ENCODE data around the gene CRYBG1. TPM values are rescaled to one million over a fixed set of nuclear protein-coding genes. Genes with fewer than 3 reads are reported as not detected.
A peak's percentile ranks its signal among the peaks of the same experiment; 100 is the strongest.

Gene CRYBG1
- total RNA-seq, 2 donors from 2014 or later = 10.1 to 11.5 TPM

DNA sequence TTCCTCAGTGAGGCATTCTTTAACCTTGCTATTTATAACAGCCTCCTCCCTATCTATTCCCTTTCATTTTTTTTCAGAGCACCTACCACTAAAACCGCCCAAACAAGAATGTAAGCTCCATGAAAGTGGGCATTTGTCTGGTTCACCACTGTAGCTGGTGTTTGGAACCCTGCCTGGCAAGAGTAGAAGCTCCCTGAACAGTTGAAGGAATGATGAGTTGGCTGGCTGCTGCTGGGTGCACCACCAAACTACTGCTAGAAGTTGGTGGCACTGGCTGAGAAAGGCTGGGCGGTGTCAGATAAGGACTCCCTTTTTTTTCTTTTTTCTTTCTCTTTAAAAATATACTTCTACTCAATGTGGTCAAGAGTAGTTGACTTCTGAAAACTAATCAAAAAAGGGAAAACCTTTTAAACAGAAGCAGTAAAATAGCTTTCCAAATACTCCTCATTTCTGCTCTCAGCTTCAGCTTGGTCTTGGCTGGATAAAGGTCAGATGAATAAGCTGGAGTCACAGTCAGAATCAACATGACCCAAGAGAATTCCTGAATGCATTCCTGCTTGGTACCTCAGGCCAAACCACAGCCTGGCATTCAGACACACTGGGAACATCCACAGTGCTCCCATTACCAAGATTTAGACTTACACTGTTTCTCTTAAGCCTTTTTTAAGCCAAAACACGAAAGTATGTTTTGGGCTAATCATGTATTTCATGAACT lies 230.8 kb downstream of the CRYBG1 start:
- TF ChIP-seq, protein P1, sequence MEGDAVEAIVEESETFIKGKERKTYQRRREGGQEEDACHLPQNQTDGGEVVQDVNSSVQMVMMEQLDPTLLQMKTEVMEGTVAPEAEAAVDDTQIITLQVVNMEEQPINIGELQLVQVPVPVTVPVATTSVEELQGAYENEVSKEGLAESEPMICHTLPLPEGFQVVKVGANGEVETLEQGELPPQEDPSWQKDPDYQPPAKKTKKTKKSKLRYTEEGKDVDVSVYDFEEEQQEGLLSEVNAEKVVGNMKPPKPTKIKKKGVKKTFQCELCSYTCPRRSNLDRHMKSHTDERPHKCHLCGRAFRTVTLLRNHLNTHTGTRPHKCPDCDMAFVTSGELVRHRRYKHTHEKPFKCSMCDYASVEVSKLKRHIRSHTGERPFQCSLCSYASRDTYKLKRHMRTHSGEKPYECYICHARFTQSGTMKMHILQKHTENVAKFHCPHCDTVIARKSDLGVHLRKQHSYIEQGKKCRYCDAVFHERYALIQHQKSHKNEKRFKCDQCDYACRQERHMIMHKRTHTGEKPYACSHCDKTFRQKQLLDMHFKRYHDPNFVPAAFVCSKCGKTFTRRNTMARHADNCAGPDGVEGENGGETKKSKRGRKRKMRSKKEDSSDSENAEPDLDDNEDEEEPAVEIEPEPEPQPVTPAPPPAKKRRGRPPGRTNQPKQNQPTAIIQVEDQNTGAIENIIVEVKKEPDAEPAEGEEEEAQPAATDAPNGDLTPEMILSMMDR (IDR thresholded peaks at IDR 0.05) = no peak
- TF ChIP-seq POLR2A (IDR thresholded peaks at IDR 0.05) = no peak
- no peak for DNase-seq
- no peaks in the 10 kb centered on the region for H3K9me3 ChIP-seq
- intact Hi-C loops (cut with DNase I) = no loop called here
- no peak for ATAC-seq
- no peaks in the 10 kb centered on the region for H3K4me1 ChIP-seq
- H3K27ac ChIP-seq = no peak overlapping the region
- no peaks in the 10 kb centered on the region for H3K27me3 ChIP-seq
- no peak overlapping the region for H3K4me3 ChIP-seq
- WGBS, 2 donors = 88 to 95% methylated on average over 3 of the region's 3 CpGs
- H3K36me3 ChIP-seq (replicated peaks in 1 of 2; ENCODE audit: insufficient read depth in 1 of 2, low read depth in 2 of 2) = no peaks in the 10 kb centered on the region

- Histone ChIP-seq H3K9me3 (no peaks in the 10 kb centered on the region), H3K27ac (no peak overlapping the region), H3K4me1 (no peaks in the 10 kb centered on the region), H3K27me3 (no peaks in the 10 kb centered on the region), H3K4me3 (no peak overlapping the region), H3K36me3 (replicated peaks in 1 of 2; ENCODE audit: insufficient read depth in 1 of 2, low read depth in 2 of 2) (no peaks in the 10 kb centered on the region)
- DNase-seq = no peak
- 45 to 48% methylated on average over 2 of the region's 2 CpGs for WGBS, 2 donors
- TF ChIP-seq, protein P1 (IDR thresholded peaks at IDR 0.05) = no peak
- no peak for TF ChIP-seq POLR2A (IDR thresholded peaks at IDR 0.05)
- intact Hi-C loops (cut with DNase I) = no loop called here
- ATAC-seq = no peak
Measured at GRCh38 chr6:106599440-106599839, 238.9 kb downstream of the CRYBG1 start.

DNA sequence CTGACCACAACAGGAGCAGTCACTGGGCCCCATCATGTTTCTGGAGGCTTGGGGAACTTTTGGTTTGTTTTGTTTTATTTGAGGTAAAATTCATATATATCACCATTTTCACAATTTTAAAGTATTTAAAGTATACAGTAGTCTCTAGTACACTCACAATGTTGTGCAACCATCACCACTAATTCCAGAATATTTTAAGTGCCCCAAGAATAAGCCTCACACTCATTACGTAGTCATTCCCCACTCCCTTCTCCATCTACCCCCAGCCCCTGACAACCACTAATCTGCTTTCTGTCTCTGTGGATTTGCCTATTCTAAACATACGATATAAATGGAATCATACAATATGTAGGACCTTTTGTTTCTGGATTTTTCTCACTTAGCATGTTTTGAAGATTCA lies 239.8 kb downstream of the CRYBG1 start:
- ATAC-seq (no peak), DNase-seq (no peak)
- Histone ChIP-seq H3K36me3 (replicated peaks in 1 of 2; ENCODE audit: insufficient read depth in 1 of 2, low read depth in 2 of 2) (no peaks in the 10 kb centered on the region), H3K4me1 (no peaks in the 10 kb centered on the region), H3K27ac (no peak overlapping the region), H3K9me3 (no peaks in the 10 kb centered on the region), H3K27me3 (no peaks in the 10 kb centered on the region), H3K4me3 (no peak overlapping the region)
- intact Hi-C loops (cut with DNase I) = loop anchor here (10.0 kb wide), 1 partner anchor 384 kb away; no protein-coding TSS in a partner anchor
- 93 to 94% methylated on average over 2 of the region's 2 CpGs for WGBS, 2 donors
- TF ChIP-seq POLR2A (IDR thresholded peaks at IDR 0.05) = no peak
- TF ChIP-seq, protein P1 (IDR thresholded peaks at IDR 0.05) = no peak

GRCh38 chr6:106608080-106608668 lies 247.7 kb downstream of the CRYBG1 start:
- Histone ChIP-seq H3K27ac (no peak overlapping the region), H3K4me3 (no peak overlapping the region), H3K4me1 (no peaks in the 10 kb centered on the region), H3K36me3 (replicated peaks in 1 of 2; ENCODE audit: insufficient read depth in 1 of 2, low read depth in 2 of 2) (no peaks in the 10 kb centered on the region), H3K27me3 (no peaks in the 10 kb centered on the region), H3K9me3 (no peaks in the 10 kb centered on the region)
- 0 to 8% methylated on average over 2 of the region's 2 CpGs for WGBS, 2 donors
- ATAC-seq = peak; percentile 73
- DNase-seq = peak; percentile 22 to 64 (median 30)
- intact Hi-C loops (cut with DNase I) = loop anchor here (10.0 kb wide), 1 partner anchor 377 kb away; no protein-coding TSS in a partner anchor
- no peak for TF ChIP-seq POLR2A (IDR thresholded peaks at IDR 0.05)
- TF ChIP-seq, protein P1 (IDR thresholded peaks at IDR 0.05) = peak; percentile 21 to 90 (median 83)

Data from body of pancreas (tissue), 4 donors.